SK-N-MC (cell line): ENCODE data around the gene PMPCA.
"Not testable (repeated sequence)": the region's sequence is repeated elsewhere in the genome, so short reads cannot be mapped to it uniquely, and the experiment has no call there.

Experiments
- DNase-seq: peaks from one replicate; pipeline ENCODE4 v3.0.0-alpha.2; 2011; ENCODE audit warnings: low read depth, low spot score
- H3K27ac ChIP-seq: fragments of 200-600 bp; sonication (generic); 2 replicates; pipeline ENCODE4 v1.5.1; 2016; ENCODE audit warnings: mixed run types
- H3K36me3 ChIP-seq: fragments of 200-600 bp; sonication (generic); 2 replicates; pipeline ENCODE4 v1.6.1; 2017; ENCODE audit warnings: antibody characterized with exemption, low read length, mixed read lengths; ENCODE audit not compliant: insufficient read depth
- H3K4me3 ChIP-seq: fragments of 200-600 bp; sonication (generic); 2 replicates; pipeline ENCODE4 v1.5.1; 2016
- H3K9ac ChIP-seq: fragments of 200-600 bp; sonication (generic); 2 replicates; pipeline ENCODE4 v1.8.0; 2017; ENCODE audit warnings: mixed run types, mixed read lengths; ENCODE audit not compliant: insufficient read length
- H3K9me3 ChIP-seq: fragments of 200-600 bp; sonication (generic); 2 replicates; pipeline ENCODE4 v1.6.1; 2017; ENCODE audit warnings: low read depth, mild to moderate bottlenecking, antibody characterized with exemption, low read length, moderate library complexity, mixed read lengths
- EZH2 ChIP-seq: fragments of 200-600 bp; sonication (generic); IDR thresholded peaks from one replicate; pipeline ENCODE4 v1.6.1; 2017; ENCODE audit warnings: antibody characterized with exemption
- FOXP2 ChIP-seq: optimal IDR thresholded peaks from 2 replicates; pipeline ENCODE3; 2011; ENCODE audit warnings: mild to moderate bottlenecking, moderate library complexity; ENCODE audit not compliant: insufficient read depth; ENCODE audit errors: extremely low read length, control extremely low read depth
- POLR2AphosphoS5 ChIP-seq: IDR thresholded peaks from 2 replicates; pipeline ENCODE4 v1.6.1; 2012; ENCODE audit warnings: mild to moderate bottlenecking, low read depth, low read length, borderline replicate concordance

PMPCA gene

DNA sequence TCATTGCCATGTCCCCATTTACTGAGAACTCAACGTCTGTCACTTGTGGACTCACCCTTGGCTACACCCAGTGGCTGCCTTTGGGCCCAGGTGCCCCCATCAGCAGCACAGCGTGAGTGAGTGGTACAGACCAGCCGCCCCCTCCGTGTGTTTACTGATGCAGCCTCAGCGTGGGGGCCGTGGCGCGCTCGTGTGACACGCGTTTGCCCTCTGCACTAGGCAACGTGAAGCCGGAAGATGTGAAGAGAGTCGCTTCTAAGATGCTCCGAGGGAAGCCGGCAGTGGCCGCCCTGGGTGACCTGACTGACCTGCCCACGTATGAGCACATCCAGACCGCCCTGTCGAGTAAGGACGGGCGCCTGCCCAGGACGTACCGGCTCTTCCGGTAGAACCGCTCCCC lies 12.4 kb downstream of the PMPCA start:
- DNase-seq = no peak
- Histone ChIP-seq H3K9me3 (no peaks in the 10 kb centered on the region), H3K9ac (no peak overlapping the region), H3K4me3 (no peak overlapping the region), H3K27ac (no peak overlapping the region), H3K36me3 (peaks cover 56% of the 10 kb centered on the region; the same call in 1 of the 2 replicates)
- TF ChIP-seq FOXP2 = no peak
- no peak for TF ChIP-seq EZH2
- TF ChIP-seq POLR2AphosphoS5 = no peak

DNA sequence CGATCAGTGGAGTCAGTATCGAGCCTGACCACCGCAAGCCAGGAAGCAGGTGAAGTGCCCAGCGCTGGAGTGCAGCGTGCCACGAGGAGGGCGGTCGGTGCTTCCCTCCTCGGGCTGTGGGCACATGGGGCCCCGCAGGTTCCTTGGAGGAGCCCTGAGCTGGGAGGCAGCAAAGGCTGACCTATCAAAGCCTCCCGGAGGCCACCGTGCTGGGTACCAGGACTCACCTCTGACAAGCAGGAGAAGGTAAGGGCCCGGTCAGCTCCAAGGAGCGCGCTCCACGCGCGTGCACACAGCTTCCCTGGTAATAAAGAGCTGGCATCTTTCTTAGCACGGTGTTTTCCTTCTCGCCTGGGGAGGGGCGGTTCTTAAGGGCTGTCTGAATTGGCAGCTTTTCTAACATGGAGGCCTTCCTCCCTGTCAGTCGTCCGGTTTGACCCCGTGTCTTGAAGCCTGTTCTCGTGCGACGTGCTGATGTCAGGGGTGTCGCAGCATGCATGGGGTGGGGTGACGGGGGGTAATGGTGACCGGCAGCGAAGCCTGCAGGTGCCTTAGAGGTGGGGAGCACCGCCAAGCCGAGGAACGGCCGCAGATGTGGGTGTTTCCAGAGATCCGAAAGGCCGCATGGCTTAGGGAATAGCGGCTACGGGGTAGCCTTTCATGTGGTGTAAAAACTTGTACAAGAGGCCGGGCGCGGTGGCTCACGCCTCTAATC lies 13.1 kb downstream of the PMPCA start:
- Histone ChIP-seq H3K27ac (no peak overlapping the region), H3K9ac (no peak overlapping the region), H3K4me3 (no peak overlapping the region), H3K36me3 (peaks cover 49% of the 10 kb centered on the region; the same call in 1 of the 2 replicates), H3K9me3 (no peaks in the 10 kb centered on the region)
- no peak for DNase-seq
- TF ChIP-seq FOXP2 (no peak), POLR2AphosphoS5 (no peak), EZH2 (no peak)

DNA sequence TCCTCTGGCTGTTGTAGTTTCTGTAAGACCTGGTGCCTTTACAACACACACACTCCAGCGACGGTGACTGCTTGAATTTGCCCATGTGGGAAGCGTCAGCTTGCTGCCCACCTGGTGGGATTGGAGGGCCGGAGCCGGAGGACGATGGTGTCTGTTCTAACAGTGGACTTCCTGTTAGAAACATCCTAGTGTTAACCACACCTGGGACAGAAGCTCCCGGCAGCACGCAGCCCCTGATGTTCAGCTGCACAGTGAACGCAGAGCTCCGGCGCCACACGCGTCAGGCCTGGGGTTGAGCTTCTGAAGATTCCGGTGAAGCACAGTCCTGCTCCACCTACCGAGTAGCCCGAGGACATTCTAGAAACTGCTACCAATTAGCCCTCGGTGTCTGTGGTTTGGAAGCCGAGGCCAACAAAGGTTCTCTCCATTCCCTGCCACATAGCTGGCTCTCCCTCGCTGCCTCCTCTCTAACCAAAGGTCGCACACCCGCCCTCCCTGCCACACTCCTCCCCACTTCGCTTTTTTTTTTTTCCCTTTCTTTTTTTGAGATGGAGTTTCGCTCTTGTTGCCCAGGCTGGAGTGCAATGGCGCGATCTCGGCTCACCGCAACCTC lies 14.4 kb downstream of the PMPCA start:
- Histone ChIP-seq H3K4me3 (no peak overlapping the region), H3K27ac (peak overlapping the region; percentile 46; the same call in 1 of the 2 replicates), H3K36me3 (peaks cover 36% of the 10 kb centered on the region; the same call in 1 of the 2 replicates), H3K9ac (no peak overlapping the region), H3K9me3 (no peaks in the 10 kb centered on the region)
- DNase-seq = no peak
- TF ChIP-seq FOXP2 = no peak
- TF ChIP-seq EZH2 = no peak
- no peak for TF ChIP-seq POLR2AphosphoS5

DNA sequence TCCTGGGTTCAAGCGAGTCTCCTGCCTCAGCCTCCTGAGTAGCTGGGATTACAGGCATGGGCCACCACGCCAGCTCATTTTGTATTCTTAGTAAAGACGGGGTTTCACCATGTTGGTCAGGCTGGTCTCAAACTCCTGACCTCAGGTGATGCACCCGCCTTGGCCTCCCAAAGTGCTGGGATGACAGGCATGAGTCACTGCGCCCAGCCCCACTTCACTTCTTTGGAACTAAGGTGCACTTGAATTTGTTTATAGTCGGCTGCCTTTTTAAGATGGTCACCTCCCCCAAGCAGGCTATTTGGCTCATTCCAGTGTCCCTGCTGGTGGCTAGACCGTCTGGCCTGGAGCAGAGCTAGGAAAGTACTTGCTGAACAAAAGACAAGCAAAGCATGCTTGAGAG lies 14.9 kb downstream of the PMPCA start:
- not testable (repeated sequence) for H3K9ac ChIP-seq, DNase-seq, H3K27ac ChIP-seq, H3K9me3 ChIP-seq, H3K4me3 ChIP-seq
- H3K36me3 ChIP-seq = peaks cover 35% of the 10 kb centered on the region; the same call in 1 of the 2 replicates

DNA sequence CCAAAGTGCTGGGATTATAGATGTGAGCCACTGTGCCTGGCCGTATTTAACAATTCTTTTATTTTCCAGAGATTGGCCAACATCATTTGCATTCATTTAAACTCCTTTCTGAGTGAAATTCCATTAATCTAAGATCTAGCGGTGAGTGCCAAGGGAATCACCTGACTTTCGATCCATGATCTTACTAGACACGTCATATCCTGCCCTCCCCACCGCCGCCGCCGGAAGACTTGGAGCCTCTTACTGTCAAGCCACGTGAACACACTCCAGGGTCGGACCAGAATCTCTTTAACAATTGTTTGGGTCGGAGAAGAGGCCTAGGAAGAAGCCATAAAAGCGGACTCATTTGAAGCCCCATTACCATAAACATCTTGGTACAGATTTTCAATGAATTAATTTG lies 16.3 kb downstream of the PMPCA start:
- TF ChIP-seq POLR2AphosphoS5 = no peak
- no peak for TF ChIP-seq EZH2
- no peak for TF ChIP-seq FOXP2
- no peak overlapping the region for H3K27ac ChIP-seq
- H3K4me3 ChIP-seq = no peak overlapping the region
- H3K9me3 ChIP-seq = no peaks in the 10 kb centered on the region
- H3K9ac ChIP-seq = no peak overlapping the region
- DNase-seq = no peak
- peaks cover 24% of the 10 kb centered on the region; the same call in 1 of the 2 replicates for H3K36me3 ChIP-seq

DNA sequence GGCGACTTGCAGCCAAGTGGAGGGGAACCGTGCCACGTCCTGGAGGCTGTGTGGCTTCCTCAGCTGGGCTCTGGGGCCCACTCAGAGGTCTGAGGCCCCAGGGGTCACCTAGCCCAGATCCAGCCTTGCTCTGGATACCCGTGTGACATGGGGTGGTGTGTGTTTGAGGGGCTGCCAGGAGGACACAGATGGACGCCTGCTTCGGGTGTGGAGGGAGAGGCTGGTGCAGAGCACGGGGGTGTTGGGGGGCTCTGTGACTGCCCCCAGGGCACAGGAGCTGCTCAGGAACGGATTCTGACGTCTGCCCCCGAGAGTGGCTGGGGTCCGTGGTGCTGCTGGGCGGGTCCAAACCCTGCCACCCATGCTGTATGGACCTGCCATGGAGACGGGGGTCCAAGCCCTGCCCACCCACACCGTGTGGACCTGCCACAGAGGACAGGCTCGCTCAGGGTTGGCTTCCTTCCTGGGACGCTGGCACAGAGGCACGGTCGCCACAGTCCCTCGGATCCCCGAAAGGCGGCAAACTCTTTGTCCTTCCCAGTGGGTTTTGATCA lies 18.7 kb downstream of the PMPCA start:
- H3K36me3 ChIP-seq = peaks cover 4% of the 10 kb centered on the region; the same call in 1 of the 2 replicates
- H3K4me3 ChIP-seq = no peak overlapping the region
- H3K9me3 ChIP-seq = no peaks in the 10 kb centered on the region
- no peak overlapping the region for H3K9ac ChIP-seq
- H3K27ac ChIP-seq = no peak overlapping the region
- TF ChIP-seq FOXP2 = no peak
- no peak for TF ChIP-seq EZH2
- no peak; the same call in 1 of the 2 replicates for TF ChIP-seq POLR2AphosphoS5
- no peak for DNase-seq

DNA sequence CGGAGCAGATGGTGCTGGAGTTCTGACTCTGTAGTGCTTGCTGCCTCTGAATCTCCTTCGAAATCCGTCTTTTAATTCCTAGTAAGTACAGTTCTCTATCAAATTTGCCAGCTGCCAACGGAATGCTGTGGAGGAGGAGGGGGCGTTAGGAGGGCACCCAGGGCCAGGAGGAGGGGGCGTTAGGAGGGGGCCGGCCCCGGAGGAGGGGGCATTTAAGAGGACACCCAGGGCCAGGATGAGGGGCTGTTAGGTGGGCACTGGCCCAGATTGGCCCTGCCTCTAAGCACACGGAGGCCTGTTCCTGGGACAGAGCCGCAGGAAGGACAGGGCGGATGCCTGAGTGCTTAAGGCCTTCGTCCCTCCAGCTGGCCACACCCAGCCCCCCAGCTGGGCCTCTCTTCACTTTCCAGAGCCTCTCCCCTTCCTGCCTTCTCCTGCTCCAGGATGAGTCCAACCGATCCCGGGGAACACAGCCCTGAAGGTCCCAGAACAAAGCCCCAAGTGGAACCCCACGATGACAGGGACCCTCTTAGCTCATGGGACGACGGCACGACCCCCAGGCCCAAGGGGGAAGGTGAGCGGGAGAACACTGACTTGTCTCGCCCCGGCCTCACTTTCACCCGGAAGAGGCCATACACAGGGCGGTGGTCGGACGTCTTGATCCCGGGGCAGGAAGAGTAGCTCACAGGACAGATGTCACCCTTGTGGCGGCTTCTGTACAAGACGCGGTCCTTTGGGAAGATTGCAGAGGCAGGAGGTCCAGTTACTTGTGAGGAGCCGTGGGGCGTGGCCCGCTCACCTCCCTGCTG lies 19.4 kb downstream of the PMPCA start:
- no peak overlapping the region for H3K9ac ChIP-seq
- no peak for DNase-seq
- TF ChIP-seq EZH2 = no peak
- no peak for TF ChIP-seq POLR2AphosphoS5
- TF ChIP-seq FOXP2 = no peak
- H3K27ac ChIP-seq = no peak overlapping the region
- no peaks in the 10 kb centered on the region; the same call in 1 of the 2 replicates for H3K36me3 ChIP-seq
- no peak overlapping the region for H3K4me3 ChIP-seq
- no peaks in the 10 kb centered on the region for H3K9me3 ChIP-seq

DNA sequence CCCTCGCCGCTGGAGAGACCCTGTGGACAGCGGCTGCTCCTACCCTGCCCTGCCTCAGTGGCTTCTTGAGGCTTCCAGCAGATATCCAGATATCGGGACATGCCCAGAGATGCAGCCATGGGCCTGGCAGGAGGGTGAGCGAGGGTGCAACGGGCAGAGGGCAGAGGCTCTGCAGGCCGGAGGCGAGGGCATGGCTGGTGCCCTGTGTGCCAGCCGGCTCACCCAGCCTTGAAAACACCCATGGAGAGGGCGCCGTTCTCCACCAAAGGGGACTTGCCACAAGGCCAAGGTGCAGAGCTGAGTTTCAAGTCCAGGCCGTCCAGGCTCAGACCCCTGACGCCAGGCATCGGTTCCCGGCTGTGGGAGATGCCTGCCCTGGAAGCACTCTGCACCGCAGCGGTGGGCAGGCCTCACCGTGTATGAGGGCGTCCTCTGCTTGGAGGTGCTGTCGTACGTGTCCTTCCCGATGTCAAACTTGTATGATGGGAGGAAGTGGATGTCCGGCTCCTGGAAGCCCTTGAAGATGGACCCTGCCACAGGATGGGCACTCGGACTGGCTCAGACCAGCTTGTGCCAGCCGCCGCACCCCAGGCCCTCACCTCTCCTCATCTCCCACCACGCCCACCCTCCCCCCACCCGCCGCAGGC lies 20.3 kb downstream of the PMPCA start:
- DNase-seq = no peak
- TF ChIP-seq EZH2 (no peak), POLR2AphosphoS5 (no peak), FOXP2 (no peak)

More for the DNA sequence above, 20.3 kb downstream of the PMPCA start:
- no peak overlapping the region for H3K4me3 ChIP-seq
- H3K9ac ChIP-seq = no peak overlapping the region
- H3K9me3 ChIP-seq = no peaks in the 10 kb centered on the region
- H3K27ac ChIP-seq = no peak overlapping the region
- H3K36me3 ChIP-seq = no peaks in the 10 kb centered on the region; the same call in 1 of the 2 replicates
